GM12874 (cell line): ENCODE results near the gene GABRA6.

Experiments
- CTCF ChIP-seq: IDR thresholded peaks from 2 replicates; pipeline ENCODE4 v1.5.1; 2011; ENCODE audit warnings: low read depth, mild to moderate bottlenecking, control low read depth, low read length, moderate library complexity; ENCODE audit not compliant: insufficient read depth

The GABRA6 gene

DNA sequence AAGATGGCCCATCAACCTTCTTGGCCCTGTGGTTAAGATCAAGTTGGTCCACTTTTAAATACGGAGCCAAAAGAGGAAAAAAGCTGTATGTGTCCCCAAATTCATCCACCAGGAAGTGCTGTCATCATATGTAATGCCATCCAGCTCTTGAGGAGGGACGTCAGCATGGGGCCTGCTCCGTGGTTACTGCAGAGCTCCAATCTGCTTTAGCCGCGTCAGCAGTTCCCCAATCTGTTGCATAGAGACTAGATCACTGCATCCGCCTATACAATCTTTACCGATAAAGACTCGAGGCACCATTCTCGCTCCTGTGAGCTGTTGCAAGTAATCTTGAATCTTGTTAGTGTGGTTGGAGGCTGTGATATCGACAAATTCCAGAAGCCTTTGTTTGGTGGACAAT lies 65.7 kb downstream of the GABRA6 start:
- TF ChIP-seq CTCF = no peak
